Keratinocyte (primary cell): ENCODE results near the gene TRIM26. TPM values are rescaled to one million over a fixed set of nuclear protein-coding genes. Genes with fewer than 3 reads are reported as not detected.

Experiments
- DNase-seq: peaks from one replicate; pipeline ENCODE4 v3.0.0-alpha.2; 2011; ENCODE audit warnings: low read depth, missing footprints, low spot score
- FAIRE-seq: peaks from 2 replicates; lab custom pipeline; 2011; peaks lifted over from hg19 to GRCh38; lab: Jason Lieb, UNC
- H2AFZ ChIP-seq: 2 replicates; pipeline ENCODE4 v1.6.0; 2012; ENCODE audit warnings: low read length, control low read depth, inconsistent platforms; ENCODE audit not compliant: control insufficient read depth
- H3K27ac ChIP-seq: 2 replicates; pipeline ENCODE4 v1.5.1; 2011; ENCODE audit warnings: low read length; ENCODE audit not compliant: control insufficient read depth, insufficient read depth
- H3K27me3 ChIP-seq: 3 replicates; pipeline ENCODE4 v1.6.0; 2011; ENCODE audit warnings: low read length; ENCODE audit not compliant: control insufficient read depth, insufficient read depth; ENCODE audit errors: extremely low read depth
- H3K36me3 ChIP-seq, 2 experiments: 2 replicates in 1 of 2; 3 replicates in 1 of 2; pipeline ENCODE4 v1.5.1; 2011; ENCODE audit warnings: low read length in 2 of 2, mild to moderate bottlenecking in 1 of 2; ENCODE audit not compliant: control insufficient read depth in 2 of 2, insufficient read depth in 2 of 2; ENCODE audit errors: extremely low read depth in 1 of 2
- H3K4me1 ChIP-seq: 3 replicates; pipeline ENCODE4 v1.5.1; 2011; ENCODE audit warnings: low read length; ENCODE audit not compliant: control insufficient read depth, insufficient read depth; ENCODE audit errors: extremely low read depth
- H3K4me2 ChIP-seq: 3 replicates; pipeline ENCODE4 v1.6.0; 2011; ENCODE audit warnings: low read depth, low read length; ENCODE audit not compliant: control insufficient read depth, insufficient read depth; ENCODE audit errors: extremely low read depth
- H3K4me3 ChIP-seq, 3 experiments: fragments of 200-600 bp in 1 of 3; sonication (generic) in 1 of 3; 2 replicates in 2 of 3; 3 replicates in 1 of 3; pipeline ENCODE4 v1.5.1; 2011 to 2016; ENCODE audit warnings: low read length in 3 of 3, mild to moderate bottlenecking in 3 of 3, control low read depth in 2 of 3, inconsistent platforms in 1 of 3, low read depth in 1 of 3, mixed read lengths in 1 of 3, mixed run types in 1 of 3, moderate library complexity in 1 of 3; ENCODE audit not compliant: control insufficient read depth in 2 of 3, insufficient read depth in 2 of 3; ENCODE audit errors: extremely low read depth in 1 of 3
- H3K79me2 ChIP-seq: 2 replicates; pipeline ENCODE4 v1.6.0; 2012; ENCODE audit warnings: low read length; ENCODE audit not compliant: control insufficient read depth, insufficient read depth
- H3K9ac ChIP-seq: 3 replicates; pipeline ENCODE4 v1.6.0; 2011; ENCODE audit warnings: low read length; ENCODE audit not compliant: control insufficient read depth, insufficient read depth; ENCODE audit errors: extremely low read depth
- H3K9me1 ChIP-seq: 3 replicates; pipeline ENCODE4 v1.6.0; 2011; ENCODE audit warnings: low read length; ENCODE audit not compliant: control insufficient read depth, insufficient read depth; ENCODE audit errors: extremely low read depth
- H3K9me3 ChIP-seq: 2 replicates; pipeline ENCODE4 v1.5.1; 2012; ENCODE audit warnings: low read depth, low read length; ENCODE audit not compliant: control insufficient read depth
- H4K20me1 ChIP-seq: 3 replicates; pipeline ENCODE4 v1.6.0; 2011; ENCODE audit warnings: low read length; ENCODE audit not compliant: control insufficient read depth, insufficient read depth; ENCODE audit errors: extremely low read depth
- EZH2 ChIP-seq: IDR thresholded peaks from one replicate; pipeline ENCODE4 v1.6.1; 2012; ENCODE audit warnings: inconsistent platforms, mild to moderate bottlenecking, low read length, moderate library complexity
- dilution Hi-C: fragments of 300-500 bp; cut with MboI; formaldehyde crosslinking; loops from one replicate; pipeline ENCODE4 v1.7.0; 2020; ENCODE audit warnings: low sequenced_read_pairs; ENCODE audit not compliant: extremely low pct_ligation_motif_present
- polyA plus RNA-seq, 5 experiments: library from polyadenylated mRNA; depleted of rRNA in 3 of 5; stranded (reverse) in 3 of 5; stranded (forward) in 1 of 5; unstranded in 1 of 5; fragments of >200 nt; gene quantifications; 1 replicate in 1 of 5; 2 replicates in 3 of 5; 3 replicates in 1 of 5; pipeline versions ENCODE4 v1.2.1 to v1.2.3, GENCODE V29; 2011 to 2012; ENCODE audit warnings: missing spikeins in 2 of 5, low read depth in 1 of 5, low replicate concordance in 1 of 5
- TF ChIP-seq, protein P1 (sequence below), 3 experiments: IDR thresholded peaks in 1 of 3; conservative IDR thresholded peaks in 1 of 3; optimal IDR thresholded peaks in 1 of 3; 2 replicates in 2 of 3; 3 replicates in 1 of 3; pipeline versions ENCODE3 to v1.5.1; 2011; ENCODE audit warnings: low read length in 3 of 3, mild to moderate bottlenecking in 3 of 3, moderate library complexity in 2 of 3, control low read depth in 1 of 3, inconsistent platforms in 1 of 3; ENCODE audit not compliant: insufficient read depth in 2 of 3; ENCODE audit errors: extremely low read depth in 1 of 3

TRIM26 gene
- polyA plus RNA-seq, 1 donor (not counting 4 experiments of a cell fraction or from before 2014, with no cell fraction given), result 34.7 TPM

DNA sequence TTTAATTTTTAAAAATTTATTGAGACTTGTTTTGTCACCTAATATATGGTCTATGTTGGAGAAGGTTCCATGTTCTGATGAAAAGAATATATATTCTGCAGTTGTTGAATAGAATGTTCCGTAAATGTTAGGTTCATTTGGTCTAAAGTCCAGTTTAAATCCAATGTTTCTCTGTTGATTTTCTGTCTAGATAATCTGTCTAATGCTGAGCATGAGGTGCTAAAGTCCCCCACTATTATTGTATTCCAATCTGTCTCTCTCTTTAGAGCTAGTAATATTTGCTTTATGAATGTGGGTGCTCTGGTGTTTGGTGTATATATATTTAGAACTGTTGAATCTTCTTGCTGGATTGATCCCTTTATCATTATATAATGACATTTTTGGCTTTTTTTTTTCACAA lies 34.4 kb downstream of the TRIM26 start:
- H3K9ac ChIP-seq, result no peak overlapping the region
- no peaks in the 10 kb centered on the region for H4K20me1 ChIP-seq
- no peaks in the 10 kb centered on the region for H3K4me1 ChIP-seq
- no peaks in the 10 kb centered on the region for H3K79me2 ChIP-seq
- H3K4me3 ChIP-seq, result no peak overlapping the region
- no peak overlapping the region for H3K27ac ChIP-seq
- DNase-seq (no peak), FAIRE-seq (no peak)
- no peaks in the 10 kb centered on the region for H3K9me3 ChIP-seq
- H3K4me2 ChIP-seq, result no peak overlapping the region
- TF ChIP-seq, protein P1, sequence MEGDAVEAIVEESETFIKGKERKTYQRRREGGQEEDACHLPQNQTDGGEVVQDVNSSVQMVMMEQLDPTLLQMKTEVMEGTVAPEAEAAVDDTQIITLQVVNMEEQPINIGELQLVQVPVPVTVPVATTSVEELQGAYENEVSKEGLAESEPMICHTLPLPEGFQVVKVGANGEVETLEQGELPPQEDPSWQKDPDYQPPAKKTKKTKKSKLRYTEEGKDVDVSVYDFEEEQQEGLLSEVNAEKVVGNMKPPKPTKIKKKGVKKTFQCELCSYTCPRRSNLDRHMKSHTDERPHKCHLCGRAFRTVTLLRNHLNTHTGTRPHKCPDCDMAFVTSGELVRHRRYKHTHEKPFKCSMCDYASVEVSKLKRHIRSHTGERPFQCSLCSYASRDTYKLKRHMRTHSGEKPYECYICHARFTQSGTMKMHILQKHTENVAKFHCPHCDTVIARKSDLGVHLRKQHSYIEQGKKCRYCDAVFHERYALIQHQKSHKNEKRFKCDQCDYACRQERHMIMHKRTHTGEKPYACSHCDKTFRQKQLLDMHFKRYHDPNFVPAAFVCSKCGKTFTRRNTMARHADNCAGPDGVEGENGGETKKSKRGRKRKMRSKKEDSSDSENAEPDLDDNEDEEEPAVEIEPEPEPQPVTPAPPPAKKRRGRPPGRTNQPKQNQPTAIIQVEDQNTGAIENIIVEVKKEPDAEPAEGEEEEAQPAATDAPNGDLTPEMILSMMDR (optimal IDR thresholded peaks at IDR 0.05 in 1 of 3, IDR thresholded peaks at IDR 0.05 in 1 of 3, conservative IDR thresholded peaks at IDR 0.05 in 1 of 3; ENCODE audit: extremely low read depth in 1 of 3, insufficient read depth in 2 of 3, low read length in 3 of 3), result no peak
- TF ChIP-seq EZH2, result no peak
- peaks cover 6% of the 10 kb centered on the region for H3K27me3 ChIP-seq
- H2AFZ ChIP-seq, result no peak overlapping the region
- no peaks in the 10 kb centered on the region for H3K36me3 ChIP-seq
- no peaks in the 10 kb centered on the region for H3K9me1 ChIP-seq
- dilution Hi-C loops, result no loop called here

DNA sequence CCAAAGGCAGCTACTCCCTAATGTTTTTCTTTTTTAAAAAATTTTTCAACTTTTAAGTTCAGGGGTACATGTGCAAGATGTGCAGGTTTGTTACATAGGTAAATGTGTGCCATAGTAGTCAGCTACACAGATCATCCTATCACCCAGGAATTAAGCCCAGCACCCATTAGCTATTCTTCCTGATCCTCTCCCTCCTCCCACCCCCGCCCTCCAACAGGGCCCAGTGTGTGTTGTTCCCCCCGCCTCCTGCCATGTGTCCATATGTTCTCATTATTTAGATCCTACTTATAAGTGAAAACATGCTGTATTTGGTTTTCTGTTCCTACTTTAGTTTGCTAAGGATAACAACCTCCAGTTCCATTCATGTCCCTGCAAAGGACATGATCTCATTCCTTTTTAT lies 37.4 kb downstream of the TRIM26 start:
- Histone ChIP-seq H4K20me1 (no peaks in the 10 kb centered on the region), H3K4me3 (no peak overlapping the region), H3K27ac (no peak overlapping the region), H3K4me1 (no peaks in the 10 kb centered on the region), H3K9ac (no peak overlapping the region), H3K9me3 (no peaks in the 10 kb centered on the region), H3K4me2 (no peak overlapping the region), H3K9me1 (no peaks in the 10 kb centered on the region), H3K36me3 (no peaks in the 10 kb centered on the region), H3K79me2 (no peaks in the 10 kb centered on the region), H2AFZ (no peak overlapping the region), H3K27me3 (peaks cover 31% of the 10 kb centered on the region)
- no peak for FAIRE-seq
- TF ChIP-seq EZH2, result no peak
- TF ChIP-seq, protein P1 (optimal IDR thresholded peaks at IDR 0.05 in 1 of 3, IDR thresholded peaks at IDR 0.05 in 1 of 3, conservative IDR thresholded peaks at IDR 0.05 in 1 of 3; ENCODE audit: extremely low read depth in 1 of 3, insufficient read depth in 2 of 3, low read length in 3 of 3), result no peak
- no peak for DNase-seq
- dilution Hi-C loops, result no loop called here
